ENCODE results near the gene NHLRC4. TPM values are rescaled to one million over a fixed set of nuclear protein-coding genes. Genes with fewer than 3 reads are reported as not detected.

Gene NHLRC4
- total and polyA plus RNA-seq, 9 of the 15 experiments (the other 6 are each of a cell fraction or from before 2014, with no cell fraction given), result 0.24 to 3.7 (median 1.3) TPM; not detected in 2

- TF ChIP-seq, protein P1, sequence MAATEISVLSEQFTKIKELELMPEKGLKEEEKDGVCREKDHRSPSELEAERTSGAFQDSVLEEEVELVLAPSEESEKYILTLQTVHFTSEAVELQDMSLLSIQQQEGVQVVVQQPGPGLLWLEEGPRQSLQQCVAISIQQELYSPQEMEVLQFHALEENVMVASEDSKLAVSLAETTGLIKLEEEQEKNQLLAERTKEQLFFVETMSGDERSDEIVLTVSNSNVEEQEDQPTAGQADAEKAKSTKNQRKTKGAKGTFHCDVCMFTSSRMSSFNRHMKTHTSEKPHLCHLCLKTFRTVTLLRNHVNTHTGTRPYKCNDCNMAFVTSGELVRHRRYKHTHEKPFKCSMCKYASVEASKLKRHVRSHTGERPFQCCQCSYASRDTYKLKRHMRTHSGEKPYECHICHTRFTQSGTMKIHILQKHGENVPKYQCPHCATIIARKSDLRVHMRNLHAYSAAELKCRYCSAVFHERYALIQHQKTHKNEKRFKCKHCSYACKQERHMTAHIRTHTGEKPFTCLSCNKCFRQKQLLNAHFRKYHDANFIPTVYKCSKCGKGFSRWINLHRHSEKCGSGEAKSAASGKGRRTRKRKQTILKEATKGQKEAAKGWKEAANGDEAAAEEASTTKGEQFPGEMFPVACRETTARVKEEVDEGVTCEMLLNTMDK (IDR thresholded peaks at IDR 0.05; ENCODE audit: borderline replicate concordance, insufficient read depth, low read depth, low read length, poor library complexity, severe bottlenecking), result peak; percentile 9
- TF ChIP-seq ZNF551 (CRISPR knock-in tag; IDR thresholded peaks at IDR 0.05) (no peak), RBFOX2 (IDR thresholded peaks at IDR 0.05; ENCODE audit: low read depth, low read length) (peak; percentile 40), RBM39 (optimal IDR thresholded peaks at IDR 0.05; ENCODE audit: low read depth, low read length) (no peak), NCOA1 (IDR thresholded peaks at IDR 0.05; ENCODE audit: low read depth) (no peak), ZNF324 (CRISPR knock-in tag; IDR thresholded peaks at IDR 0.05) (no peak), ZBTB33 (CRISPR knock-in tag; IDR thresholded peaks at IDR 0.05) (peak; percentile 9; the same call in 1 of the 2 replicates), ZNF134 (CRISPR knock-in tag; conservative IDR thresholded peaks at IDR 0.05) (no peak), JUN (IDR thresholded peaks at IDR 0.05; ENCODE audit: borderline replicate concordance, low read depth, low read length) (no peak), JUN (CRISPR knock-in tag; IDR thresholded peaks at IDR 0.05; ENCODE audit: borderline replicate concordance) (no peak)
These were observed 29.1 kb upstream of the NHLRC4 start (continued) for GRCh38 chr16:537415-538335.
